AG10803 (cell line): ENCODE measurements around the gene IL10RB.
"Not testable (repeated sequence)": the region's sequence is repeated elsewhere in the genome, so short reads cannot be mapped to it uniquely, and the experiment has no call there.

Source experiments
- DNase-seq: peaks from one replicate; pipeline ENCODE4 v3.0.0; 2010; ENCODE audit warnings: low read depth
- H3K4me3 ChIP-seq: 2 replicates; pipeline ENCODE4 v1.5.1; 2011; ENCODE audit warnings: mild to moderate bottlenecking, low read length, control low read depth
- TF ChIP-seq, protein P1 (sequence below): conservative IDR thresholded peaks from 2 replicates; pipeline ENCODE4 v1.5.1; 2011; ENCODE audit warnings: mild to moderate bottlenecking, low read length, control low read depth, inconsistent platforms

Gene IL10RB

DNA sequence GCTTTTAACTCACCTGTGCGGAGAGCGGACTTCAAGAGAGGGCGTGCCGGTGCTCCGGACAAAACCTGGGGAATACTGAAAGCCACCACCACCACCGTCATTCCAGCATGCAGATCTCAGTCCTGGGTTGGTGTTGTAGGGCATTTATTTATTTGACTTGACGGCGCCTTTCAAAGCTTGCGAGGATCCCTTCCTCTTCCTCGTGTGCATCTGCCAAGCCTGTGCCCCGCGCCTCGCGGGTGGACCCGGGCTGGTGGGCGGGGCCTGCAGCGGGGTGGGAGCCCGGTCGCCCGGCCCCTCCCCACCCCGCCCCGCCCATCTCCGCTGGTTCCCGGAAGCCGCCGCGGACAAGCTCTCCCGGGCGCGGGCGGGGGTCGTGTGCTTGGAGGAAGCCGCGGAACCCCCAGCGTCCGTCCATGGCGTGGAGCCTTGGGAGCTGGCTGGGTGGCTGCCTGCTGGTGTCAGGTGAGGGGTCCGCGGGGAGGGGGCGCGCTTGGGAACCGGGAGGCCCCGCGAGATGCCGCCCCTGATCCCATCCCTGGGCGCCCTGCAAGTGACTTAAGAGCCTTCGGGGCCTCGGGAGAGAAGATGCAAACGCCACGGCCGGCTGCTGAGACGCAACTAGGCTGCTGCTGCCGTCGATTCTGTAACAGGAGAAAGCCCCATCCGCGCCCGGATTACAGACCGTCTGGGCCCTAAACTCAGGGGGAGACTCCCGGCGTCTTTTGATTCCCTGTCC, at the start of gene IL10RB:
Gene IL10RB (plus strand): TSS at position 318 of the 739 bp plus-strand sequence. CDS start 99 bp downstream, at position 417.
- TF ChIP-seq, protein P1, sequence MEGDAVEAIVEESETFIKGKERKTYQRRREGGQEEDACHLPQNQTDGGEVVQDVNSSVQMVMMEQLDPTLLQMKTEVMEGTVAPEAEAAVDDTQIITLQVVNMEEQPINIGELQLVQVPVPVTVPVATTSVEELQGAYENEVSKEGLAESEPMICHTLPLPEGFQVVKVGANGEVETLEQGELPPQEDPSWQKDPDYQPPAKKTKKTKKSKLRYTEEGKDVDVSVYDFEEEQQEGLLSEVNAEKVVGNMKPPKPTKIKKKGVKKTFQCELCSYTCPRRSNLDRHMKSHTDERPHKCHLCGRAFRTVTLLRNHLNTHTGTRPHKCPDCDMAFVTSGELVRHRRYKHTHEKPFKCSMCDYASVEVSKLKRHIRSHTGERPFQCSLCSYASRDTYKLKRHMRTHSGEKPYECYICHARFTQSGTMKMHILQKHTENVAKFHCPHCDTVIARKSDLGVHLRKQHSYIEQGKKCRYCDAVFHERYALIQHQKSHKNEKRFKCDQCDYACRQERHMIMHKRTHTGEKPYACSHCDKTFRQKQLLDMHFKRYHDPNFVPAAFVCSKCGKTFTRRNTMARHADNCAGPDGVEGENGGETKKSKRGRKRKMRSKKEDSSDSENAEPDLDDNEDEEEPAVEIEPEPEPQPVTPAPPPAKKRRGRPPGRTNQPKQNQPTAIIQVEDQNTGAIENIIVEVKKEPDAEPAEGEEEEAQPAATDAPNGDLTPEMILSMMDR: no peak
- peak; percentile 44 for DNase-seq
- H3K4me3 ChIP-seq: peak within 1 kb of the TSS; percentile 80

DNA sequence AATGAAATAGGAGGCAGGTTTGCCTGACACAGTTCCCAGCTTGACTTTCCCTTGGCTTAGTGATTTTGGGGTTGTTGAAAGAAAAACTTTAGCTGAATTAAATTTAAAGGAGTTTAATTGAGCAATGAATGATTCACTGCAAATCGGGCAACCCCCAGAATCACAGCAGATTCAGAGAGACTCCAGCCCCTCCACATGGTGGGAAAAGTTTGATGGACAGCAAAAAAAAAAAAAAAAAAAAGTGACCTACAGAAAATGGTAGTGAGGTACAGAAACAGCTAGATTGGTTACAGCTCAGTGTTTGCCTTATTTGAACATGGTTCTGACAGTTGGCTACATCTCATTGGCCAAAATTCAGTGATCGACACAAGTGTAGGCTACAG, 49.0 kb upstream of the IL10RB start:
- no peak for DNase-seq
- TF ChIP-seq, protein P1: no peak
- no peak overlapping the region for H3K4me3 ChIP-seq

DNA sequence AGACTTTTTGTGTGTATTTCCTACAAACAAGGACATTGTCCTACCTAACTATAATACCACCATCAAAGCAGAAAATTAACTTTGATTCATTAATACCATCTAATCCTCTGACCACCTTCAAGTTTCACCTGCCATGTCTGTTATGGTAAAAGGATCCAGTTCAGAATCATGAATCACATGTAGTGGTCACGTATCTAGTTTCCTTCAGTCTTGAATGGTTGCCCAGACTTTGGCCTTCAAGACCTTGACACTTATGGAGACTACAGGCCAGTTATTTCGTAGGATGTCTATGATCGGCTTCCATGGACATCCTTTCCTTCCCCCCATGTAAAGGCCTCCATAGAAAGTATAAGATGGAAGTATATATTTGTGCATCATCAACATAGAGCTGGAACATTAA, 46.9 kb upstream of the IL10RB start:
- TF ChIP-seq, protein P1: no peak
- no peak overlapping the region for H3K4me3 ChIP-seq
- DNase-seq: no peak

DNA sequence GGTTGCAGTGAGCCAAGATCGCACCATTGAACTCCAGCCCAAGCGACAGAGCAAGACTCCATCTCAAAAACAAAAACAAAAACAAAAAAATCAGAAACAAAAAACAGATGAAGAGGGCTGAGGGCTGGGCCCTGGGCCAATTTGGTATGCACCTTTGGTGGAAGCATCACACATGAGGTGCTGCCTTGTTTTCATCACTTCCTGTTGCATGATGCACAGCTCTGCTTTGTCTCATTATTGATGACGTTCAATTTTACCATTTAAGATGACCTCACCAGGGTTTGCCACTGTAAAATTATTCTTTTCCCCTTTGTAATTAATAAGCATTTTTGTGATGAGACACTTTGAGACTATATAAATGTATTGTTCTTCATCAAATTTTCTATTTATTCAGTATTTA, 46.2 kb upstream of the IL10RB start:
- TF ChIP-seq, protein P1: no peak
- no peak for DNase-seq
- no peak overlapping the region for H3K4me3 ChIP-seq

DNA sequence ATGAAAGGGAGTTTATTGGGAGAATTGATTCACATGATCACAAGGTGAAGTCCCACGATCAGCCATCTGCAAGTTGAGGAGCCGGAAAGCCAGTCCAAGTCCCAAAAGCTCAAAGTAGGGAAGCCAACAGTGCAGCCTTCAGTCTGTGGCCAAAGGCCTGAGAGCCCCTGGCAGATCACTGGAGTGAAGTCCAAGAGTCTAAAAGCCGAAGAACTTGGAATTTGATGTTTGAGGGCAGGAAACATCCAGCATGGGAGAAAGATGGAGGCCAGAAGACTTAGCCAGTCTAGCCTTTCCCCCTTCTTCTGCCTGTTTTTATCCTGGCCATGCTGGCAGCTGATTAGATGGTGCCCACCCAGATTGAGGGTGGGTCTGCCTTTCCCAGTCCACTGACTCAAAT, 40.8 kb upstream of the IL10RB start:
- H3K4me3 ChIP-seq, DNase-seq: not testable (repeated sequence)

DNA sequence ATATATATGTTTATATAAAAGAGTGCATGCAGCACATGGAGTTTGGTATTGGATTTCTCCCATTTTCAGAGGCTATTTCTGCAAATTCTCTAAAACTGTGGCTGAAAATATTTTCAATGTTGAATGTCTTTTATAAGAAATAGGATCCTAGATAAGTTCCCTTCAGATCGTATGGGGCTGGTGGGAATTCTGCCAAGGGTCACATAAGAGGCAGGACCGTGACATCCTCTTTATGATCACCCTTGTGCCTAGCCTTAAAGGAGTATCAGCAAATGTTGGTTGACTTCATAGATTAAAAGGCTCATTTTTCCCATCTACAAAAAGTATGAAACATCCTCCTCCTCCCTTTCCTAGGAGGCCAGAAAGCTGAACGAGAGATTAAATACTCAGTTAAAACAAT, 37.7 kb upstream of the IL10RB start:
- TF ChIP-seq, protein P1: no peak
- DNase-seq: no peak
- no peak overlapping the region for H3K4me3 ChIP-seq

DNA sequence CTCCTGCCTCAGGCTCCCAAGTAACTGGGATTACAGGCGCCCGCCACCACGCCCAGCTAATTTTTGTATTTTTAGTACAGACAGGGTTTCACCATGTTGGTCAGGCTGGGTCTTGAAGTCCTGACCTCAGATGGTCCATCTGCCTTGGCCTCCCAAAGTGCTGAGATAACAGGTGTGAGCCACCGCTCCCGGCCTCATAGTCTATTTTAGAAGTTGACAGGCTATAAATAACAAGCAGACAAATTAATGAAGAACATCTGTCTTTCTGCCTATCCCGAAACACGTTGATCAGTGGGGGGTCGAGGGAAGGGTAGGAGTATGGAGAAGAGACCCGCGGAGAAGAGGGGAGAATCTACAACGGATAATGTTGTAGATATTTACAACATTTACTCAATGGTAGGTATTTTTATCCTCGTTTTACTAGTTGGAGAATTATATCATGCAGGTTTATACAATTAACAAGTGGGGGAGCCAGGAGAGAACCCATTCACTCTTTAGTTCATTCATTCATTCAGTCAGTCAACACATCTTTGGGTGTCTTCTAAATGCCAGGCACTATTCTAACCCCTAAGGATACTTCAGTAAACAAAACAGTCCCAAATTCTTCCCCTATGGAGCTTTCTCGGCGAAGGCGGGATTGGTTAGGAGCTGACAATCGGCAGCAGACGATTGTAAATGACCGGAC, 36.9 kb upstream of the IL10RB start:
- peak overlapping the region; percentile 88 for H3K4me3 ChIP-seq
- TF ChIP-seq, protein P1: no peak
- no peak for DNase-seq
